ENCODE measurements around the gene CADPS. TPM values are rescaled to one million over a fixed set of nuclear protein-coding genes. Genes with fewer than 3 reads are reported as not detected.

CADPS gene
- total RNA-seq, 1 donor from 2014 or later: not detected

DNA sequence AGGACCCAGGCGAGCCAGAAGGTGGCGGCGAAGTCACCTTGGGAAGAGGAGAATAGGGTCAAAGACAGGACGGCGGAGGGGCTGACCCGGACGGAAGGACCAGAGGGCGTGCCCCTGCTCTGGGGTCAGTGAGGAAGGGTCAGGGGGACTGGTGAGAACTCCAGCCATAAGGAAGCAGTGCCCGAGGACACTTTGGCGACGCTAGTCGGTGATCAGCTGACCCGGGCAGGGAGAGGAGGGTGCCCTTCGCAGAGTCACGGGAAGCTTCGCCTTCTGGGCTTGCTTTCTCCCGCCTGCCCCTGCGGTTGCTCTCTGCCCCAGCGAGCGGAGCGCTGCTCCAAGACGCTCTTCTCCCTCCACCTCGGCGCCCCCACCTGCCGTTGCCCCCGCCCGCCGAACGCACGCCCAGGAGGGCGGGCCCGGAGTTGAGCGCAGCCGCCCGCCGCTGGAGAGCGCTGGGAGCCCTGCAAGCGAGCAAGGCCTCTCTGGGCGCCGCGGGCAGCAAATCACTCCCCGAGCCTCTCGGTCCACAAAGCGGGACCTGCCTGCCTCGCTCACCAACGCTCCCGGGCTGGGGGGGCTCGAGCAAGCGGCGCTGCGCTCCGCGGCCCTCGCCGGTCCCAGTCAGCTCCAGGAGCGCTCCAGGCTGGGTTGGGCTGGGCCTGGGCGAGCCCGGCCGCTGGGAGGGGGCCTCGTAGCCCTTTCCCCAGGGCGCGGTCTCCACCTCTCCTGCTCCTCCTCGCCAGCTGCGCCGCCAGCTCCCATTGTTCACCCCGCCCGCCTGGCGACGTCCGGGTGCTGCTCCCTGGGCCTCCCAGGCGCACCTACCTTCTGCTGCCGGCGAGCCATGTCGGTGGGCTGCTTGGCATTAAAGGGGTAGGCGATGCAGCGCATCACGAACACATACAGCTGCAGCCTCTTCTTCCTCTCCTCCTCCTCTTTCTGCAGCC lies 1.2 kb downstream of the CADPS start:
- DNase-seq (ENCODE audit: low read depth): no peak

DNA sequence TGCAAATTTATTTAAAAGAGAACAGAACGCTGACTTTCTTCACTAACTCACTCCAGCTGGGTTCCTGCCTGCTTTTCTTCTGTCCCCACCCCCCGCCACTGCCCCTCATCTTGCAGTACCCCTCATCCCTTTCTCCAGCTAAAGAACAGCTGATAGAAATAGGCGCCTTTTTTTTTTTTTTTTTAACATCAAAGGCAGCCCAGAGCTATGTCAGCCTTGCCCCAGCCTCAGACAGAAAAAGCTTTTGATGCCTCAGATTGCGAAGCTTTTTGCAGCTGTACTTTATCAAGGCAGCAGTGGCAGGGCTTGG lies 1.8 kb downstream of the CADPS start:
- DNase-seq (ENCODE audit: low read depth): no peak

DNA sequence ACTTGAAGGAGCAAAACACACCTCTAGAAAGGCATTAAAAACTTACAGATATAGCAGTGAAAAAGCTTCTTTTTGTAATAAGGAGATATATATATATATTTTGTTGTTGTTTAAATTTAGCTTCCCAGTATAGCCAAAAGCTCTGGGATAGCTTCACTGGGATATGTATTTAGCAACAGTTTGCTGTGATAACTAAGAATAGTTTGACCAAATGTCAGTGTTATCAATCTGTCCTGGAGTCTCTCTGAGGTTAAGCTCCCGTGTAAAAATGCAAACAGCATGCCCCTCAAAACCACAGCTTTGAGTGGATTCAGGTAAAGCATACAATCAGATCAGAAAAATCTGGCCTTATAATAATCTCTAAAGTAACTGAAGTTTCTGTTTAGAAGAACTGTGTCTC lies 2.9 kb downstream of the CADPS start:
- no peak for DNase-seq (ENCODE audit: low read depth)

DNA sequence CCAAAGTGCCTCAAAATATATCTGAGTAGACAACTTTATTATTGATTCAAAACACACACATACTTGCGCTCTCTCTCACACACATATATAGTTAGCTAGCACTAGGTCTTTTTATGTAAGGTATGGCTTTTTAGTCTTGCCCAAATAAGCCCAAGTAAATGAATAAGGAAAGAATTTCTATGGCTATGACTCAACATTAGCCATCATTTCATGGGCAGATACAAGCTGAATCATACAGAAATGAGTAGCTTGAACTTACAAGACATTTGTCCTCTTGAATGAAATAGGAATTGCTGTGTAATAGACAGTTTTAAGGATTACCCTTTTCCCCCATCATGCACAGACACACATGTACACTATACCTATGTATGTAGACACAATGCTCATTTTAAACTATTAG lies 4.9 kb downstream of the CADPS start:
- DNase-seq (ENCODE audit: low read depth): peak; percentile 36

DNA sequence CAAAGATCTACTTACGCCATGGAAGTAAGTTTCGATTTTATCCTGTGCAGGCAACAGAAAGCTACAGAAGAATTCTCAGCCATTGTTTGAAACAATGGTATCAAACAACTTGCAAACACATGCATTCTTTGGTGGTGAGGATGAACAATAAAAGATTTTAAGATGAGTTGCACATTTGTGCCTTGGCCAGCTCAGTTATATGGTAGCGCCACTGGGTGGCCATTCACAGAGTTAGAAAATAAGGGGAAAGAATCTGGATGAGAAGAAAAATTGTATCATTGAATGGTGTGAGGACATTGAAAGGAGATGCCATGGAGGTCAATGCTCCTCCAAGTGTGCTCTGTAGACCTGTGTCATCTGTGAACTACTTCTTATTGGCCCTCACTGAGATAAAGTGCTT lies 11.6 kb downstream of the CADPS start:
- no peak for DNase-seq (ENCODE audit: low read depth)

DNA sequence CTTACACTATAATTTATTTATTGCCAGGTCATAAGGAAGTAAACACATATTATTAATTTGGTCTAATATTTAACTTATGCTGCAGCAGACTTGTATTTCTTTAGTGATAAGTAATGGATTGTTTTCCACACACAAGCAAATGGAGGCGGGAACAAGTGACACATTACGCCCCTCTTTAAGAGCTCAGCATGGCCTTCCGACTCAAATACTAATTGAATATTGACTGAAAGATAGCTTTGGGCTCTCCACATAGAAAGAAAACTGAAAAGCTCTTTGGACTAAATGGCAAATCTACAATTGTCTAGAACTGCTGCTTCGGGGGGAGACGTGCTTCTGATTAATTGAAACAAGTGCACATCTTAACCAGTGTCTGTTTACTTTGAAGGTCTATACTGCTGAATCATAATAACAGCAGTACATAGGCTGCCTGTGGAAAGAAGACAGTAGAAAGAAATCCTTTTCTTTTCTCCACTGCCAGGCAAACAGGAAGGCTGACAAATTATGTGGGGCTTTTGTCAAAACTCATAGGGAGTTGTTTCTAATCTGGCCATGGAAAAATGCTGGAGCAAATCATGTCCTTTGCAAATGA lies 15.9 kb downstream of the CADPS start:
- DNase-seq (ENCODE audit: low read depth): no peak

DNA sequence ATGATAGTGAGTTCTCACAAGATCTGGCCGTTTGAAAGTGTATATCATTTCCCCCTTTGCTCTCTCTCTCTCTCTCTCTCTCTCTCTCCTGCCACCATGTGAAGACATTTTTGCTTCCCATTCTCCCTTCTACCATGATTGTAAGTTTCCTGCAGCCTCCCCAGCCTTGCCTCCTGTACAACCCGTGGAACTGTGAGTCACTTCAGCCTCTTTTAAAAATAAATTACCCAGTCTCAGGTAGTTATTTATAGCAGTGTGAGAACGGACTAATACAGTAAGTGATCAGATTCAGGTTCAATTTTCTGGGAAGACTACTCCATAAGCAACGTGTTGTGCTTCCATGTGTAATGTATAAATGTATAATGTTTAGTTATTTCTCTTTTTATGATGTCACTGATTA lies 29.2 kb downstream of the CADPS start:
- no peak for DNase-seq (ENCODE audit: low read depth)

DNA sequence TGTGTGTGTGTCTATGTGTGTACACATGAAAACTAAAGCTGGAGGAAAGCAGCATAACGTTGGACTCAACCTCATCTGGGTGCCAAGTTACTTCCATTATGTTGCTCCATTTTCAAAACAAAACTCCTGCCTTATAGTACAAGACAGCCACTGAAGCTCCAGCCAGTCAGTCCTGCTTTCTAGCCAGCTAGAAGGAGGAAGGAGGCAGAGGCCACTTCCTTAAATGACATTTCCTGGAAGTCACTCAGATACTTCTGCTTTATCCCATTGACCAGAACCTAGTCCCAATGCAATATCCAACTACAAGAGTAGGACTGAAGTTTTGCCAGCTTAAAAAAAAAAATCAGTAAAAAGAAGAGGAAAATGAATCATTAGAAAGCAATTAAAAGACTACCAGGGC lies 31.7 kb downstream of the CADPS start:
- no peak for DNase-seq (ENCODE audit: low read depth)

DNA sequence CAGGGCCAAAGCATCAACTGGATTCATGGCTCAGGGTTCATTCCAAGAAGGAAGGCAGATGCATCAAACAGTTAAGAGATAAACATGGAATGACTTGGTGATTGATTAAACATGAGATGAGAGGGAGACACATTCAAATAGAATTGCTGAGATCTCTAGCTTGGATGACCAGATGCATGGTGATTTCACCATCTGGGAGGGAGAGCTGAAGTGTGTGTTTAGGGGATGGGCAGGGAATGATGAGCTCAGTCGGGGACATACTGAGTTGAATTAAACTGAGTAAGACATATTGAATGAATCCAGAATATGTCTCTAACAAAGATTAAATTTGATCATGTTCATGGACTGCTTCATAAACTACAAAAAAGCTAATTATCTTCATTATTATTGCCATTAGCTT lies 35.5 kb downstream of the CADPS start:
- no peak for DNase-seq (ENCODE audit: low read depth)

DNA sequence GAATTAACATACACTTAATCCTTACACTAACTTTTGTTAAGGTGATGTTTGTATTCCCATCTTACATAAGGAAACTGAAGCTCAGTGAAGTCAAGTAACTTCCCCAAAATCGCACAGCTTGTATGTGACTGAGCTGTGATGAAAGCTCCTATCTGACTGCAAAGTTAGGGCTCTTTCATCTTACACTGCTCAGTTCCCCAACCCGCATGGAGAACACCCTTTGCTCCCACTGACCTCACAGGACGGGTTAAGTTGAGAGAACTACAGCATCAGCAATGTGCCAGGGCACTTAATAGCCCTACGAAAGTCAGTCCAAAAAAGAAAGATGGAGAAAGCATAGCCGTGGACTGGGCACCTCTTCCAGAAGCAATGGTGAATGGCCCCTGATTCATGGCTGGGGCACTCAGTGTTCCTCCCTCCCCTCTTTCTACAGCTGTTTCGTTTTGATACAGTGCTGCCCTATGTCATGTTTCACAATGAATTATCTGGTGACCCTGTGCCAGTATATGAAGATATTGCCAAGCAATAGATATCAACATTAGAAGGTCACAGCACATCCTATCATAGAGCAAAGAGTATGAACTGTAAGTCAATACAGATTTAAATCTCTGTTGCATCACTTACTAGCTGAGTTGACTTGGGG lies 38.0 kb downstream of the CADPS start:
- DNase-seq (ENCODE audit: low read depth): no peak

DNA sequence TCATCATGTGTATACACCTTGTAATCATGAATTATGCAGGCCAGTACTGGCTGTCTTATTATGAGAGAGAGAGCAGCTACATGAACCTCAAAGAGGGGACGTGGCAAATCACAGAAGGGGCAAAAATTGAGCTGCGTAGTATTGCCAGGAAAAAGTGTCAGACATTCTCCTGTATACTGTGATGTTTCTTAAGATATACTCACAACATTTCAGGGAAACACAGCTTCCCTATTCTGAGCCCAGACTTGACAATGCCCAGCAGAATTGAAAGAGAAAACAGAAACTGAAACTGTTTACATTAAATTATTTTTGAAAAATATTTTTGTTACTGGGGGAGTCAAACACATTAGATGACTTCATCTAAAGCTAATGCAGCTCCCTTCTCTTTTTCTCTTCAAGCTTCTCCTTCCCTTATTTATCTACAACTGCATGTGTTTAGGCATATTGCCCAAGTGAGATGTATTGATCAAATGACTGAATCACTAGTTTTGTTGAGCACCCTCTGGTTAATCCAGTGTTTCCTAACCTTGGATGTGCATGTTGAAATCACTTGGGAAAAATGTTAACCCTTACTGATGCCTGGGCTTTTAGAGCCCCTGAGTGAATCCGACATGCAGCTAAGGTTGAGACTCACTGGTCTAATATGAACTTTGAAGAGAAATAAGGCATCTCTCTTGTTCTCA lies 39.5 kb downstream of the CADPS start:
- no peak for DNase-seq (ENCODE audit: low read depth)

DNA sequence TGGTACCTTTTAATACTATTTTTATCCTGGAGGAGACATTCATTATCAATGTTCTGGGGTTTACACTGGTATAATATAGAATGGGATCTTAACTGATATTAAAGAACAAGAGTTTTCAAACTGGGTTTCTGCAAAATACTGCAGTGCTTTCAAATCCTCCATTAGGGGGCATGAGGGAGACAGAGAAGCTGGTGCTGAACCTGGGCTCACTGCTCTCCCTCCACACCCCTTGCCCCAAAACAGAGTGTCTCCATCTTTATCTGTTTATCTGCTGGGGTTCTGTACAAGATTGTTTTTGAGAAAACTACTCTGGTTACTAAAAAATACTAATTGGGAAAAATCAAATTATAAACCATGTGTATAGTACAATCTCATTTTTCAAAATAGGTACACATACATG lies 41.7 kb downstream of the CADPS start:
- DNase-seq (ENCODE audit: low read depth): no peak

DNA sequence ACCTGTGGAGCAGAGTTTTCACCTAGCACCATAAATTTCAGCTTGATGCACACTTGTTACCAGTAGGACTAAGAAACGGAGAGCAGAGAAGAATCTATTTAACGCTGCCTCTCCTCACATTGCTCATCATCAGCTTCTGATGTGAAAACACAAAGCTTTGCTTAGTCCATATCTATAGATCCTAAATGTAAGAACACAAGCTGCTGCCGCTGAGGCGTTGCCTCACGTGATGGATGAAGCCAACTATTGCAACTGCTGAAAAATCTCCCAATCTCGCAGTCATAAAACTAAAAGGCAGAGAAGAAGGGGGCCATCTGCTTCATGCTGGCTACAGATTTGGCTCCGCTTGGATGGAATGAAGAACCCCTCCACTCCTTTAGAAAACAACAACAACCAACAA lies 42.7 kb downstream of the CADPS start:
- DNase-seq (ENCODE audit: low read depth): no peak

DNA sequence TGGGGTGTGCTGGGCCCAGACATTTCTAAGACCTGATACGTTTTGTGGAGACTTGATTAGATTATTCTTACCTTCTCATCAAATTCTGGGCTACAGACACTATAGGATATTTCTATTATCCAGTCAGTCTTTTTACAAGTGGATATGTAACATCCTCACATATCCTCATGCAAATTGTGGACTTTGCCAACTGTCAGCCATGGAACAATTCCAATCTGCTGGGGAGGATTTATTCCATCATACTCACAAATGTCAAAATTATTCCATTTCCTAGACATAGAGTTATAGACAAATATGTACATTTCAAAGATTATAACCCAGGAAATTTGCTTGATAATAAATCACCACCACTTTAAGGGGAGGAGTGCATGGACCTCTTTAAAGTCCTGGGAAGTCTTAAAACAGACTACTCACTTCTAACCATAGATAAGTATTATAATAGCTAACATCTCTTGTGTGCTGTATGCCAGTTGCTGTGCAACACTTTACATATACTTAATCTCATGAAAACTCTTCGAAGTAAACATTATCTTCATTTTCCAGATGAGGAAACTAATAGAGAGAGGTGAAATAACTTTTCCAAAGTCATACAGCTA lies 44.4 kb downstream of the CADPS start:
- no peak for DNase-seq (ENCODE audit: low read depth)

DNA sequence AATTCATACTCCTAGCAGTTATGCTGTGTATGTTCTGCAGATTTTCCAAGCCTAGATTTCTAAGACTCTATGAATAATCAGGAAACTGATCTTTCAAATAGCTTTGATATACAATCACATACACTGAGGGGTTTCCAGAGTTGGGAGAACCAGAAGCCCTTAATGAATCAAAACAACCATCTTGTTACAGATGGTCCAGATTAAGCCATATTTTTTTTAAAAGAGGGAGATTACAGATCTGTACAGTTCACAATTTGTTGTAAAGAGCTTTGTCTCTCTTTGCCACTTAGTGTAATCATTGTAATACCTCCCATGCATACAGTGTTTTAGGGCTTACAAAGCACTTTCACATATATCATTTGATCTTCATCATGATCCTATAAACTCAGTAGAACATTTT lies 47.7 kb downstream of the CADPS start:
- DNase-seq (ENCODE audit: low read depth): no peak

DNA sequence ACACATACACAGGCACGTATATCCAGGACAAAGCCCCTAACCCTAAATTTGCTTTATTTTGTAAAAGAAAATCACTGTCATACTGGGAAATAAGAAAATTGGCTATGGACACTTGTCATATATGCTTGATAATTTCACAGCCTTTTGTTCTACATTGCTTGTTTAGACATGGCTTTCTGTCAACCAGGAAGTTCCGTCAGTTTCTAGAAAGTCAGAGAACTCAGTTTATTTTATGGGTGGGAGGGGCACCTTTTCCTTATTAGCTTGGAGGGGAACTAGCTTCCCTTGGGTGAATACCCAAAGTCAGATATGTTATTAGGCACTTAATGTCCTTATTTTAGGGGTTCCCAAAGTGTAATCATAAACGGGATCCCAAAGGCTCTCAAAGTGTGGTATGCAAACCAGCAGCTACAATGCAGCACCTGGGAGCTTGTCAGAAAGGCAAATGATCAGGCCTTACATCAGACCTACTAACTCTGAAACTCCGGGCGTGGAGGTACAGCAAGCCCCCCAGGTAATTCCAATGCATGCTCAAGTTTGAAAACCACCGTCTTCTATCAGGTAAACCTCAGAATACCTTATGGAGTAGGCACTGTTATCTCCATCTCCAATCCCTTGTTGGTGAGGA lies 50.1 kb downstream of the CADPS start:
- no peak for DNase-seq (ENCODE audit: low read depth)

DNA sequence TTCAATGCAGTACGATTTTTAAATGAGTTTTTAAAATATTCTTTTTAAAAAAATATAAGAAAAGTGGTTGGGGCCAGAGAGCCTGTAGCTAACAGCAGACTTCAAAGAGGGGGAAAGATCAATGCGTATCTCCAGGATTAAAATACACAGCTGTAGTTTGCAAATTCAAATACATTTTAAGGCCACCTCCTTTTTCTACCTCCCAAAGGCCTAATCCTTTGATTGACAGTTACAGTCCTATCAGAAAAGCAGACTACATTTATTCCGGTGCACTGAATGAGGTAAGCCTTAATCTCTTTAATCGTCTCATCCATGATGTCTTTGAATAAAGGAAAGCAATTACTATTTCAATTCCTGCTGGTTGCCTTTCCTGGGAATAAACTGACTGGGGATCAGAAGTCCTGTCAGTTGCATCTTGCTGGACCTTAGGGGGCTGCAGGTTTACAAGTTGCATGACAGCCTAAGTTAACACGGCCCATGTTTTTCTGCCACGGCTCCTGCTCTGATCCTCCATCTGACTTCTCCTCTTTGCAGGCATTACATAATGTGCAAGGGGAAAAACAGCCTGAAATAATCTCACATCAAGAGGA lies 51.7 kb downstream of the CADPS start:
- DNase-seq (ENCODE audit: low read depth): no peak

DNA sequence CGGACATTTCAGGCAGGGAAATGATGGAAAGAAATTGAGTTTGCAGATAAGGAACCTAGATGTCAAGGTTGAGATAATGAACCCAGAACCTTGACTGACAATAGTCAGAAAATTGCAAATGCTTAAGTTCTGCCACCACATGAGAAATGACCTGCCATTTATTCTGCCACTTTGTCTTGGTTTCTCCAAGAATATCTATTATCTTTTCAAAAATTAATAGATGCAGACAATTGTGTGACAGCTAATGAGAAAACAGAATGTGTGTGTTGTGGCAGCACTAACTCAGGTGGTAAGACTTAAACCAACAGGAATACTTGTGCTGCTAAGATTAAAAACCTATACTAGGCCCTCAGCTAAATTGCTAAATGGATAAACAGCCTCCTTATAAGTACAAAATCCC lies 52.3 kb downstream of the CADPS start:
- DNase-seq (ENCODE audit: low read depth): no peak

DNA sequence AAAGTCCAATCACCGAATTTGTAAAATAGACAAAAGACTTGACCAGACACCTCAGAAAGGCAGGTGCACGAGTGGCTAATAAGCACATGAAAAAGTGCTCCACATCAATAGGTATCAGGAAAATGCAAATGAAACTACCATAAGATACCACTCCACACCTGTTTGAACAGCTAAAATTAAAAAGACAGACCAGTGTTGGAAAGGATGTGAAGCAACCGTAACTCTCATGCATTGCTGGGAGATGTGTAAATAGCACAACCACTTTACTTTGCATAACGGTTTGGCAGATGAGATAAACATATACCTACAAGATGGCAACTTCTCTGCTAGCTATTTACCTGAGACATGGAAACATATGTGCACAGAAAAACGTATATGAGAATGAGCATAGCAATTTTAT lies 56.9 kb downstream of the CADPS start:
- DNase-seq (ENCODE audit: low read depth): no peak

DNA sequence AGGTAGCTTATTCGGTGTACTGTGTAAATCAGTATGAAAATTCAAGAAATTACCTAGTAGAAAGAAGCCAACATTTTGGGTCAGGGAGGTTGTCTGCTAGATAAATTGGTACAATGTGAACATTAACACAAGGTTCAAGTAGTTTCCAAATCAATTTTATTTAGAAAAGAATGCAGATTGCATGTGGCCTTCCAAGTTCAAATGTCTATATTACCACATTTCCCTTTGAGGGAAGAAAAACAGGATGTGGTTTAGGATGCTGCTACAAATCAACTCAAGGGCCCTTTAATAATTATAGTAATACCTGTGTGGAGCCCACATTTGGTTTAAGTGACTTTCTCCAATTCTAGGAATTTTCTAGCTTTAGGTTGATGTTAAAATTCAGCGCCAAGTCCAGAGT lies 57.5 kb downstream of the CADPS start:
- no peak for DNase-seq (ENCODE audit: low read depth)

DNA sequence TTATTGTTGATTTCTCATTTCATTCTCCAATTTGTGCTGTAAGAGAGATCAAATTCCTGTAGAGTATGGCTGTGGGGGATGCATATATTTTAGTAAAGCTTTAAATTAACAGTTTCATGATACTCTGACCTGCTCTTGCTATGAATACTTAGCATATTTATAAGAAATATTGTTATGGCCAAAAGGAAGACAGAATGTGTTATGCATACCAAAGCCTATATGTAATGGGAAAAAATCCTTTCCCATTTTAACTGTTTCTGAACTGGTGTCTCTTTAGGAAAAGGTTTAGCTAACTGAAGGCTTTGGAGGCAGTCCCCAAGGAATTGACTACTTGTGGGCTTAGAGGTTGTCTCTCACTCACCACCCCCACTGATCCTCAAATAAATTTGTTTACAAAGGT lies 59.2 kb downstream of the CADPS start:
- no peak for DNase-seq (ENCODE audit: low read depth)

Data from renal cortical epithelial cell (primary cell).